H9 (cell line): ENCODE measurements around the gene ARAP1. TPM values are rescaled to one million over a fixed set of nuclear protein-coding genes. Genes with fewer than 3 reads are reported as not detected.

Experiments
- DNase-seq: peaks from one replicate; pipeline ENCODE4 v3.0.0-alpha.2; 2017
- H2AFZ ChIP-seq: one replicate; pipeline ENCODE4 v1.6.1; 2013; ENCODE audit warnings: mild to moderate bottlenecking, low read length, control low read depth, moderate library complexity
- H2AK5ac ChIP-seq: 2 replicates; pipeline ENCODE4 v1.6.1; 2013; ENCODE audit warnings: low read length, control low read depth, mixed read lengths; ENCODE audit not compliant: insufficient read length
- H2BK120ac ChIP-seq: one replicate; pipeline ENCODE4 v1.6.1; 2013; ENCODE audit warnings: low read depth, mild to moderate bottlenecking, low read length, control low read depth, inconsistent platforms; ENCODE audit not compliant: poor library complexity, severe bottlenecking
- H2BK12ac ChIP-seq: 2 replicates; pipeline ENCODE4 v1.6.1; 2013; ENCODE audit warnings: low read length, control low read depth, mixed read lengths, low read depth; ENCODE audit not compliant: insufficient read length
- H2BK15ac ChIP-seq: 2 replicates; pipeline ENCODE4 v1.6.1; 2013; ENCODE audit warnings: low read depth, low read length, control low read depth
- H2BK20ac ChIP-seq: one replicate; pipeline ENCODE4 v1.6.1; 2013; ENCODE audit warnings: low read depth, mild to moderate bottlenecking, low read length, control low read depth, inconsistent platforms; ENCODE audit not compliant: poor library complexity, severe bottlenecking
- H2BK5ac ChIP-seq: 2 replicates; pipeline ENCODE4 v1.6.1; 2013; ENCODE audit warnings: low read length, control low read depth, mixed read lengths; ENCODE audit not compliant: insufficient read length
- H3K14ac ChIP-seq: 2 replicates; pipeline ENCODE4 v1.6.1; 2013; ENCODE audit warnings: low read length, control low read depth; ENCODE audit not compliant: insufficient read depth
- H3K18ac ChIP-seq: 2 replicates; pipeline ENCODE4 v1.6.1; 2013; ENCODE audit warnings: low read depth, mild to moderate bottlenecking, mixed read lengths, low read length, control low read depth; ENCODE audit not compliant: insufficient read length
- H3K23ac ChIP-seq: 2 replicates; pipeline ENCODE4 v1.6.1; 2013; ENCODE audit warnings: low read length, control low read depth, mixed read lengths, low read depth; ENCODE audit not compliant: insufficient read length
- H3K23me2 ChIP-seq: 2 replicates; pipeline ENCODE4 v1.6.1; 2013; ENCODE audit warnings: low read depth, mild to moderate bottlenecking, mixed read lengths, low read length, control low read depth; ENCODE audit not compliant: insufficient read length, poor library complexity, severe bottlenecking
- H3K27ac ChIP-seq: 2 replicates; pipeline ENCODE4 v1.5.1; 2013; ENCODE audit warnings: low read length, control low read depth, mixed read lengths, low read depth; ENCODE audit not compliant: insufficient read length
- H3K27me3 ChIP-seq: 2 replicates; pipeline ENCODE4 v1.6.1; 2013; ENCODE audit warnings: low read length, control low read depth, inconsistent platforms; ENCODE audit not compliant: insufficient read depth
- H3K4ac ChIP-seq: 2 replicates; pipeline ENCODE4 v1.6.1; 2013; ENCODE audit warnings: low read depth, mild to moderate bottlenecking, control low read depth, inconsistent platforms, low read length, moderate library complexity
- H3K4me1 ChIP-seq: 2 replicates; pipeline ENCODE4 v1.6.1; 2013; ENCODE audit warnings: low read length, control low read depth, inconsistent platforms; ENCODE audit not compliant: insufficient read depth
- H3K4me2 ChIP-seq: 2 replicates; pipeline ENCODE4 v1.6.1; 2013; ENCODE audit warnings: low read length, control low read depth, mixed read lengths; ENCODE audit not compliant: insufficient read length, insufficient read depth
- H3K56ac ChIP-seq: 2 replicates; pipeline ENCODE4 v1.6.1; 2013; ENCODE audit warnings: low read depth, mild to moderate bottlenecking, mixed read lengths, low read length, control low read depth; ENCODE audit not compliant: insufficient read length
- H3K79me1 ChIP-seq: 2 replicates; pipeline ENCODE4 v1.6.1; 2013; ENCODE audit warnings: low read depth, mild to moderate bottlenecking, moderate library complexity, low read length, control low read depth, inconsistent platforms; ENCODE audit not compliant: insufficient read depth, poor library complexity, severe bottlenecking
- H3K79me2 ChIP-seq: 2 replicates; pipeline ENCODE4 v1.6.1; 2013; ENCODE audit warnings: low read length, control low read depth, inconsistent platforms; ENCODE audit not compliant: insufficient read depth
- H3K9ac ChIP-seq: 2 replicates; pipeline ENCODE4 v1.6.1; 2013; ENCODE audit warnings: low read length, control low read depth, mixed read lengths; ENCODE audit not compliant: insufficient read length; ENCODE audit errors: extremely low read depth
- H3K9me3 ChIP-seq: one replicate; pipeline ENCODE4 v1.6.1; 2013; ENCODE audit warnings: low read depth, low read length, inconsistent platforms; ENCODE audit not compliant: control insufficient read depth
- H3T11ph ChIP-seq: one replicate; pipeline ENCODE4 v1.6.1; 2013; ENCODE audit warnings: mild to moderate bottlenecking, low read length, control low read depth, inconsistent platforms
- H4K20me1 ChIP-seq: one replicate; pipeline ENCODE4 v1.6.1; 2013; ENCODE audit not compliant: control insufficient read depth, insufficient read length, insufficient read depth
- H4K5ac ChIP-seq: 2 replicates; pipeline ENCODE4 v1.6.1; 2013; ENCODE audit warnings: low read depth, mild to moderate bottlenecking, mixed read lengths, low read length, control low read depth; ENCODE audit not compliant: insufficient read length
- H4K8ac ChIP-seq: replicated peaks from 2 replicates; pipeline ENCODE4 v1.6.1; 2013; ENCODE audit warnings: low read length, control low read depth, mixed read lengths, low read depth; ENCODE audit not compliant: insufficient read length
- H4K91ac ChIP-seq: 2 replicates; pipeline ENCODE4 v1.6.1; 2013; ENCODE audit warnings: low read depth, mild to moderate bottlenecking, moderate library complexity, mixed read lengths, low read length, control low read depth; ENCODE audit not compliant: insufficient read length
- H3K27ac Mint-ChIP-seq, 3 experiments: 2 replicates in 2 of 3; 3 replicates in 1 of 3; pipeline ENCODE4 v1.8.0; 2020 to 2021; ENCODE audit warnings: mixed read lengths in 3 of 3, mild to moderate bottlenecking in 1 of 3, moderate library complexity in 1 of 3
- H3K27me3 Mint-ChIP-seq: 2 replicates; pipeline ENCODE4 v1.8.0; 2021; ENCODE audit warnings: low read depth, mild to moderate bottlenecking, moderate library complexity, mixed read lengths
- H3K36me3 Mint-ChIP-seq, 3 experiments: 2 replicates in 2 of 3; 3 replicates in 1 of 3; pipeline ENCODE4 v1.8.0; 2020 to 2021; ENCODE audit warnings: low read depth in 3 of 3, mixed read lengths in 3 of 3; ENCODE audit not compliant: insufficient read depth in 1 of 3
- H3K4me1 Mint-ChIP-seq, 2 experiments: 2 replicates each; pipeline ENCODE4 v1.8.0; 2020; ENCODE audit warnings: mixed read lengths in 2 of 2
- H3K4me3 Mint-ChIP-seq, 2 experiments: 2 replicates in 1 of 2; 3 replicates in 1 of 2; pipeline ENCODE4 v1.8.0; 2020 to 2021; ENCODE audit warnings: mild to moderate bottlenecking in 2 of 2, mixed read lengths in 2 of 2, moderate library complexity in 1 of 2
- H3K9me3 Mint-ChIP-seq, 2 experiments: 2 replicates in 1 of 2; 3 replicates in 1 of 2; pipeline ENCODE4 v1.8.0; 2020; ENCODE audit warnings: mild to moderate bottlenecking in 2 of 2, mixed read lengths in 2 of 2, moderate library complexity in 1 of 2
- CTCF ChIP-seq: fragments of 200-600 bp; sonication (generic); conservative IDR thresholded peaks from 3 replicates; pipeline ENCODE4 v1.8.0; 2021; ENCODE audit warnings: antibody characterized with exemption, mild to moderate bottlenecking
- WGBS: extraction: QIAGEN DNeasy Blood & Tissue Kit; methylation state at CpG from one replicate; pipeline ENCODE4 v1.1.7; 2013; ENCODE audit warnings: missing lambda C conversion rate, low lambda C conversion rate, mixed read lengths; ENCODE audit not compliant: insufficient read length; ENCODE audit errors: extremely low coverage; 5-methylcytosine and 5-hydroxymethylcytosine counted together
- total RNA-seq: library from RNA; stranded (reverse); gene quantifications from 2 replicates; pipeline ENCODE4 v1.2.1, GENCODE V29; 2021

ARAP1 gene
- total RNA-seq, 1 experiment from 2014 or later = 59.4 TPM

- no peak overlapping the region for H3K27ac ChIP-seq
Observed at GRCh38 chr11:72747289-72747855, 4.8 kb downstream of the ARAP1 start.

More at GRCh38 chr11:72747289-72747855, 4.8 kb downstream of the ARAP1 start:
- no peak overlapping the region for H3K4me3 Mint-ChIP-seq
- Histone ChIP-seq H2AK5ac (no peak overlapping the region), H3K9me3 (no peaks in the 10 kb centered on the region), H3K27me3 (no peaks in the 10 kb centered on the region), H3K18ac (no peak overlapping the region), H4K5ac (no peak overlapping the region), H3K4ac (no peak overlapping the region), H4K91ac (no peak overlapping the region), H3K56ac (no peak overlapping the region), H3K79me2 (peaks cover 16% of the 10 kb centered on the region; the same call in 1 of the 2 replicates), H2BK120ac (no peak overlapping the region), H3T11ph (no peak overlapping the region), H2BK20ac (no peak overlapping the region), H3K23ac (no peak overlapping the region), H2BK5ac (no peak overlapping the region), H2BK15ac (no peak overlapping the region), H4K20me1 (peaks cover 2% of the 10 kb centered on the region), H3K79me1 (peaks cover 7% of the 10 kb centered on the region), H2BK12ac (no peak overlapping the region), H3K4me1 (no peaks in the 10 kb centered on the region; the same call in 1 of the 2 replicates), H3K4me2 (no peak overlapping the region), H3K9ac (no peak overlapping the region), H4K8ac (no peak overlapping the region), H3K23me2 (peaks cover 4% of the 10 kb centered on the region), H2AFZ (no peak overlapping the region), H3K14ac (no peak overlapping the region)
- no CpG with 5 or more reads among the region's 6 CpGs for WGBS
- no peak for DNase-seq
- no peak for TF ChIP-seq CTCF
- peaks cover 21 to 24% of the 10 kb centered on the region in 2 experiments for H3K4me1 Mint-ChIP-seq
- H3K9me3 Mint-ChIP-seq = no peaks in the 10 kb centered on the region; a peak in 1 of 5 replicates
- peaks cover 4 to 10% (median 4%) of the 10 kb centered on the region in 3 experiments; a peak in 6 of 7 replicates for H3K36me3 Mint-ChIP-seq
- no peaks in the 10 kb centered on the region for H3K27me3 Mint-ChIP-seq
- H3K27ac Mint-ChIP-seq = peak overlapping the region in 2 of 3 experiments; percentile 44 to 94; a peak in 2 of 7 replicates
